NCI-H1417 treated with DMSO at 0.1 percent for 48 hours (cell line): ENCODE measurements around the gene PHACTR3.

Source experiments
- DNase-seq: peaks from one replicate; lab custom pipeline; 2025; lab: John Stamatoyannopoulos, UW

The PHACTR3 gene

GRCh38 chr20:59574308-59574707 lies 30.0 kb upstream of the PHACTR3 start:
- no peak for DNase-seq

GRCh38 chr20:59575216-59575615 lies 29.1 kb upstream of the PHACTR3 start:
- no peak for DNase-seq

GRCh38 chr20:59575653-59576052 lies 28.7 kb upstream of the PHACTR3 start:
- DNase-seq: no peak

GRCh38 chr20:59576216-59576953 lies 28.0 kb upstream of the PHACTR3 start:
- DNase-seq: no peak

GRCh38 chr20:59577037-59577808 lies 27.1 kb upstream of the PHACTR3 start:
- DNase-seq: no peak

- DNase-seq: no peak
These were observed 26.4 kb upstream of the PHACTR3 start for GRCh38 chr20:59577809-59578435.

- DNase-seq: no peak
These were observed 25.6 kb upstream of the PHACTR3 start for GRCh38 chr20:59578436-59579403.

- DNase-seq: no peak
These were observed 24.8 kb upstream of the PHACTR3 start for GRCh38 chr20:59579404-59580145.

- DNase-seq: no peak
These were observed 24.0 kb upstream of the PHACTR3 start for GRCh38 chr20:59580146-59580946.

- no peak for DNase-seq
These were observed 23.3 kb upstream of the PHACTR3 start for GRCh38 chr20:59580991-59581401.

GRCh38 chr20:59581993-59582679 lies 22.2 kb upstream of the PHACTR3 start:
- DNase-seq: no peak

- no peak for DNase-seq
These were observed 20.7 kb upstream of the PHACTR3 start for GRCh38 chr20:59583428-59584277.

GRCh38 chr20:59584278-59584925 lies 19.9 kb upstream of the PHACTR3 start:
- no peak for DNase-seq

GRCh38 chr20:59585714-59586409 lies 18.5 kb upstream of the PHACTR3 start:
- DNase-seq: no peak

- no peak for DNase-seq
These were observed 17.7 kb upstream of the PHACTR3 start for GRCh38 chr20:59586613-59587012.

- DNase-seq: no peak
These were observed 16.8 kb upstream of the PHACTR3 start for GRCh38 chr20:59587570-59587969.

- DNase-seq: no peak
These were observed 16.0 kb upstream of the PHACTR3 start for GRCh38 chr20:59588236-59588855.
